ENCODE data around the gene TMEM119.
"Not testable (repeated sequence)": the region's sequence is repeated elsewhere in the genome, so short reads cannot be mapped to it uniquely, and the experiment has no call there.

The TMEM119 gene

DNA sequence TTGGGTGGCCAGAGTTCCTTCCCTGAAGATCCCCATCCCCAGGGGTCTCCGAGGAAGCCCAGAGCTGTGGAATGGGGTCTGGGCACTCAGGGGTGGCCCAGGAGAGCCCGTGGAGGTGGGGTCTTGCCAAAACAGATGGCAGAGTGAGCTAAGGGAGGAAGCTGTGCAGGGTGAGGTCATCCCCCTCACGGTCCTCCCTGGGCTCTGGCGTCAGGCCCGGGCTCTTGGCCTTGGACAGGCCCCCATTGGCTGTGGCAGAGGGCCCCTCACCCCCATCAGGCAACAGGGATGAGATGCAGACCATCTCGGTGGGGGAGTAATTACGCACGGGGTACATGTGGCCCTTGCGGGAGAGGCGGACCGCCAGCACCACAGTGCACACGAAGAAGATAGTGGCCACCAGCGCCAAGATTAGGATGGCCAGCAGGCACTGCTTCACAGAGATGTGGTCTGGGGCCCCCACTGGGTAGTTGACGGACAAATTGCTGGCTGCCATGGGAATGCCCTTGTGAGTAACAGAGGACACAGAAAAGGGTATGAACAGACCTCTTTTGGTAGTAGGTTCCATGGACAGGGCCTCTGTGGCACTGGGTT, 25.1 kb upstream of the TMEM119 start:
- TF ChIP-seq ZFX (IDR thresholded peaks at IDR 0.05; ENCODE audit: borderline replicate concordance), result no peak
- H3K27ac ChIP-seq, result no peak overlapping the region

DNA sequence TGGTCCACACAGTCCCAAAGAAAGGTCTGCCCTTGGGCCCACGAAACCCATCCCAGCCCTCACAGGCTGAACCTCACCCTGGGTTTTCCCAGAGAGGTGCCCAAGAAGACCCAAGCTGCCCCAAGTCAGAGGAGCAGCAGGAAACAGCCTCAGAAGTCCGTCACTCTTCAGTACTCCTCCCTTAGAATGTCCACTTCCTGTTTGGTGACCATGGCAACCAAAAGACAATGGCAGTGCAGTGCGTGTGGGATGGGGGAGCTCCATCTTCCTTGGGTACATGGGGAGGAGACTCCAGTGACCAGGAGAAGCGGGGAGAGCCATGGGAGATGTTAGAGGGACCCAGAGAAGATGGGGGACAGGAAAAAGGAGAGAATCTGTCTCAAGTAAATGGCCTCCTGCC, 24.5 kb upstream of the TMEM119 start:
- TF ChIP-seq, protein P1, sequence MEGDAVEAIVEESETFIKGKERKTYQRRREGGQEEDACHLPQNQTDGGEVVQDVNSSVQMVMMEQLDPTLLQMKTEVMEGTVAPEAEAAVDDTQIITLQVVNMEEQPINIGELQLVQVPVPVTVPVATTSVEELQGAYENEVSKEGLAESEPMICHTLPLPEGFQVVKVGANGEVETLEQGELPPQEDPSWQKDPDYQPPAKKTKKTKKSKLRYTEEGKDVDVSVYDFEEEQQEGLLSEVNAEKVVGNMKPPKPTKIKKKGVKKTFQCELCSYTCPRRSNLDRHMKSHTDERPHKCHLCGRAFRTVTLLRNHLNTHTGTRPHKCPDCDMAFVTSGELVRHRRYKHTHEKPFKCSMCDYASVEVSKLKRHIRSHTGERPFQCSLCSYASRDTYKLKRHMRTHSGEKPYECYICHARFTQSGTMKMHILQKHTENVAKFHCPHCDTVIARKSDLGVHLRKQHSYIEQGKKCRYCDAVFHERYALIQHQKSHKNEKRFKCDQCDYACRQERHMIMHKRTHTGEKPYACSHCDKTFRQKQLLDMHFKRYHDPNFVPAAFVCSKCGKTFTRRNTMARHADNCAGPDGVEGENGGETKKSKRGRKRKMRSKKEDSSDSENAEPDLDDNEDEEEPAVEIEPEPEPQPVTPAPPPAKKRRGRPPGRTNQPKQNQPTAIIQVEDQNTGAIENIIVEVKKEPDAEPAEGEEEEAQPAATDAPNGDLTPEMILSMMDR (IDR thresholded peaks at IDR 0.05), result no peak
- TF ChIP-seq ZFX (IDR thresholded peaks at IDR 0.05; ENCODE audit: borderline replicate concordance), result no peak
- H3K27ac ChIP-seq, result no peak overlapping the region

DNA sequence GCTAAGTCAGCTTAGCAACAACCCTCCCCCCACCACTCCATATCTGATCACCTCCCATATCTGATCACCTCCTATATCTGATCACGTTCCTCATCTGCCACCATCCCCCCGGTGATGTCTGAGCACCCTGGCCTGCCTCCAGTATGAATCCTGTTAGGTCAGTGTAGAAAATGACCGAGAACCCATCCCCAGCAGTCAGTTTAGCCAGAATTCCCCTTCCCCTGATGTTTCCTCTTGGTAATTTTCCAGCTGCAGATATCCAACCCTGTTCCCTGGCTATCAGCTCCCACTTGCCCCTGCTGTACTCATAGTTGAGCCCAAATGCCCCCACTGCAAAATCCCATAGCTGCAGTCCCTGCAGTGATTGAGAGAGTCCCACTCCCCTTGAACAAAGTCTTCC, 23.3 kb upstream of the TMEM119 start:
- TF ChIP-seq, protein P1 (IDR thresholded peaks at IDR 0.05), result no peak
- no peak for TF ChIP-seq ZFX (IDR thresholded peaks at IDR 0.05; ENCODE audit: borderline replicate concordance)
- no peak overlapping the region for H3K27ac ChIP-seq

DNA sequence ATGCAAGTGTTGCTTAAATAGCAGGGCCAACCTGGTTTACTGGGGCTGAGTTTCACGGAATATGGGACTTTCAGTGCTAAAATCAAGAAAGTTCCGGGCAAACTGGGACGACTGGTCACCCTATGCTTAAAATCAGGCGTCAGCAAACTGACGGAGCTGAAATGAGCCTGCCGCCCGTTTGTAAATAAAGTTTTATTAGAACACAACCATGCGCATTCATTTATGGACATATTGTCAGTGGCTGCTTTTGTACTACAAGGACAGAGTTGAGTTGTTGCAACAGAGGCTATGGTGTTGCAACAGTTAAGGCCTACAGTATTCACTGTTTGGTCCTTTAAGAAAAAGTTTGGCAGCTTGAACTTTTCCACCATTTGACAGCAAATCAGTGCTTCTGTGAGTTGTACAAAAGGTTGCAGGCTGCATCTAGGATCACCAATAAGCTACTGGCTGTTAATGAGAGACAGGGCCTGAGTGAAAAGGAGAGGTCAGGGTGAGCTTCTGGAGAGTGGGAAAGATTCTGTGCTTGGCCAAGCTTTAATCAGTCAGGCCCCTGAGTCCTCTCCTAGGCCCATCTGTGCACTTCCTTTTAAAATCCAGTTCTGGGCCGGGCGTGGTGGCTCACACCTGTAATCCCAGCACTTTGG, 22.5 kb upstream of the TMEM119 start:
- H3K27ac ChIP-seq, result no peak overlapping the region
- TF ChIP-seq, protein P1 (IDR thresholded peaks at IDR 0.05), result no peak
- TF ChIP-seq ZFX (IDR thresholded peaks at IDR 0.05; ENCODE audit: borderline replicate concordance), result no peak

DNA sequence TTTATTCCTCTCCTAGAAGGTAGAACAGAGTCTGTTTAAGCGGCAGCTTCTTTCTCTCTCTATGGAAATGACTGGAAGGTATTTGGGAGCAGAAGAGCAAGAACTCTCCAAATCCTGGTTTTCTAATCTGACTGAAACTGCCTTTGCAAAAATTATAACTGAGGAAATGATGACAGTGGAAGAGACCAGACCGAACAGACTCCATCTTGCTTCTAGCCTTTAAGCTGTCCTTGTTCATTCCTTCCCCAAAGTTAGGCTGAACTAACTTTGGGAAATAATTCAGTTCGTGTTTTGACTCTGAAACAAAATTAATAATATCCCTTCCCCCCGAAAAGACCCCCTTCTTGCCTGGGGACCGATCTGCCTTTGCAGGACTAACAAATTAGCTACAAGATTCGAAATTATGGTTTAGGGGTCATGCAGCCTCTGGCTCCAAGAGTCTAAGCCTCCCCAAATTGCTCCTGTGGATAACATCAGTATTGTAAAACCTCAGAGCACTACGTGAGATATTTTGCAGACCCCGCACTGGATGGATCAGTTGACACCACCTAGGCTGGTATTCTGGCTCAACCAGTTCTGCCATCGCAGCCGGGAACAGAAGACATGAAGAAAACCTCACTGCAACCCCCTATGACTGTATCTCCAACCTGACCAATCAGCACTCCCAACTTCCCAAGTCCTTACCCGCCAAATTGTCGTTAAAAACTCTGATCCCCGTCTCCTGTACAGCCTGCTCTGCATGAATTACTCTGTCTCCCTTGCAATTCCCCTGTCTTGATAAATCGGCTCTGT, 21.7 kb upstream of the TMEM119 start:
- TF ChIP-seq, protein P1 (IDR thresholded peaks at IDR 0.05), result no peak
- no peak for TF ChIP-seq ZFX (IDR thresholded peaks at IDR 0.05; ENCODE audit: borderline replicate concordance)
- no peak overlapping the region for H3K27ac ChIP-seq

DNA sequence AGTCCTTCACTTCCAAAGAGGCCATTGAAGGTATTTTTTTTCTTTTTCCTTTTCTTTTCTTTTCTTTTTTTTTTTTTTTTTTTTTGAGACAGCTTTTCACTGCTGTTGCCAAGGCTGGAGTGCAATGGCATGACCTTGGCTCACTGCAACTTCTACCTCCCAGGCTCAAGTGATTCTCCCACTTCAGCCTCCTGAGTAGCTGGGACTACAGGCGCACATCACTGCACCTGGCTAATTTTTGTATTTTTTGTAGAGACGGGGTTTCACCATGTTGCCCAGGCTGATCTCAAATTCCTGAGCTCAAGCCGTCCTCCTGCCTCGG, 21.0 kb upstream of the TMEM119 start:
- H3K27ac ChIP-seq, result not testable (repeated sequence)

DNA sequence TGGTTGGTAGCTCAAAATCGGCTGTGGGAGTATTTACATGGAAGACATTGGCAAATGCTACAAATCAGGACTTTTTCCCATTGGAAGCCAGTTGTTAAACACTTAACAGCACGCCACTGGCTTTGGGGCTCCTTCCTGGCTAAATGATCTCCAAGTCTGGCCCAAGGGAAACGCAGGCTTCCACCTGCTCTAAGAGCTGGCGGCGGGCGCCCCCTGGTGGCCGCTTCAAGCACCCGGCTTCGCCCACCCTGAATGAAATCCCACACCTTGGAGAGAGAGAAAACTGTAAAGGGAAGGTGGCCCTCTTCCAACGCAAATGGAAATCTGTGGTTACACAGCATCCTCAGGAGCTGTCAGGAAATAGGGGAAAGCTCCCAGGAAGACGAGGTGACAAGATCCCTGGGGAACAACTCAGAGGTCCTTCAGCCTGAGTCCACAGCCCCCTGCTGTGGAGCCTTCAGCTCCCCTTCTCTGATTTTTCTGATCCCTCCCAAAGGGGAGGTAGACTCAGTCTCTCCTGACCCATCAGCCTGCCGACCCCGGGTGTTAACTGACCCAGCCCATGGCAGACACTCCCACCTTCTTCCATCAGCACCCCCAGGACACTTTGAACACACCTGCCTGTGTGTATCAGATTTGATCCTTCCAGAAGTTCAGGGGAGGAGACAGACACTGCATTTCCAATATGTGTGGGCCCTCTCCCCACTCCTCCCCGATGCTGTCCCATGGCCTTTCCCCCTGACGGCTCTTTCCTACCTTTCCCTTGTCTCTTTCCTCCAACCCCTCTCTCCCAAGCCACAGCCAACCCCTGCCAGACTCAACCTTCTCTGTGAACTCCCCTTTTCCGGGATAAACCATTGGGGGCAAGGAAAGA, 20.4 kb upstream of the TMEM119 start:
- no peak for TF ChIP-seq ZFX (IDR thresholded peaks at IDR 0.05; ENCODE audit: borderline replicate concordance)
- TF ChIP-seq, protein P1 (IDR thresholded peaks at IDR 0.05), result peak; percentile 100
- H3K27ac ChIP-seq, result no peak overlapping the region
